ENCODE data around the gene CHGA.

CHGA gene

GRCh38 chr14:92929689-92930608 is 7.0 kb downstream of the CHGA start:
- no peak for DNase-seq (ENCODE audit: low read depth, low spot score)

- no peak for DNase-seq (ENCODE audit: low read depth, low spot score)
Measured at GRCh38 chr14:92930737-92931602, 8.0 kb downstream of the CHGA start.

DNA sequence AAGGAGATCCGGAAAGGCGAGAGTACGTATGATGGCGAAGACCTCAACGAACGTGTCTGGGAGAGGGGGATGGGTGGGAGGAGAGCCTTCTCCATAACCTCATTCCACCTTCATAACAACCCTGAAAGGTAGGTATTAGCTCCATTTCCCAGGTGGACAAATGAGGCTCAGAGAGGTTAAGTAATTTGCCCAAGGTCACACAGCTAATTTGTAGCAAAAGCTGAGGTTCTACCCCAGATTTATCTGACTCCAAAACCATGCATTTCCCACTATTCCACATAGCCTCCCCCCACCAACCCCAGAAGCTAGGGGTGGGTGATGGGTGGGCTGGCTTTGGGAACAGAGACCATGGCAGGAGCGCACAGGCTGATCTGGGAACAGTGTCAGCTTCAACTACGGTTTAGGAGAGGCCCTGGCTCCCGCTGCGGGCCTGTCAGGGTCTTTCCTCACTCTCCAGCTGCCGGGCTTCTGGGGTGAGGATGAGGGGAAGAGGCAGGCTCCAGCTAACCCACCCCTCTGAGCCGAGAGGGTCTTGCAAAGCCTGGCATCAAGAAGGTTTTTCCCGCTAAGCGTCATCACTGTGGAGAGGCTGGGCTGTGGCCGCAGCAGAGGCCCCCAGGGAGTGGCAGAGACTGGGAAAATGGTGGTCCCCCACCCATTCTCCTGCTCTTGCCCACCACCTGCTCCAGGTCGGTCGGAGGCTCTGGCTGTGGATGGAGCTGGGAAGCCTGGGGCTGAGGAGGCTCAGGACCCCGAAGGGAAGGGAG is 8.9 kb downstream of the CHGA start:
- DNase-seq (ENCODE audit: low read depth, low spot score), result no peak

- DNase-seq (ENCODE audit: low read depth, low spot score), result no peak
Measured at GRCh38 chr14:92932448-92933395, 9.8 kb downstream of the CHGA start.

DNA sequence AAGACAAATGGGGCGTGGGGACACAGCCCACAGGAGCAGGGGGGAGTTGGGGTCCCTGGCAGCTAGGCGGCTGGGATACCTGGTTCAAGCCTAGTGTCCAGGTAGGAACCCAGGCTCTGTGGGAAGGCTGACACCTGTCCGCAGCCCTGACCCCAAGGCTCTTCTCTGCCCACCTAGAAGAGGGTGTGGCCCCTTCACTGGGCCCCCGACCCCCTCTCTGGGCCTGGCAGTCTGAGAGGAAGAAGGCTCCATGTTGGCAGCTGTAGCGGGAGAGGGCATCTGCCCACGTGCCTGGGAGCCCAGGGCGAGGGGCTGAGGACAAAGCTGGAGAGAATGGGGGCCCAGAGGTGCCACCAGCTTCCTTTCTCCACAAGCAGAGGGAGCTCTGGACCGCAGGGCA is 10.5 kb downstream of the CHGA start:
- DNase-seq (ENCODE audit: low read depth, low spot score), result no peak

- no peak for DNase-seq (ENCODE audit: low read depth, low spot score)
Measured at GRCh38 chr14:92934196-92935085, 11.5 kb downstream of the CHGA start.

- no peak for DNase-seq (ENCODE audit: low read depth, low spot score)
Measured at GRCh38 chr14:92935446-92935845, 12.5 kb downstream of the CHGA start.

- no peak for DNase-seq (ENCODE audit: low read depth, low spot score)
Measured at GRCh38 chr14:92936085-92936484, 13.1 kb downstream of the CHGA start.

DNA sequence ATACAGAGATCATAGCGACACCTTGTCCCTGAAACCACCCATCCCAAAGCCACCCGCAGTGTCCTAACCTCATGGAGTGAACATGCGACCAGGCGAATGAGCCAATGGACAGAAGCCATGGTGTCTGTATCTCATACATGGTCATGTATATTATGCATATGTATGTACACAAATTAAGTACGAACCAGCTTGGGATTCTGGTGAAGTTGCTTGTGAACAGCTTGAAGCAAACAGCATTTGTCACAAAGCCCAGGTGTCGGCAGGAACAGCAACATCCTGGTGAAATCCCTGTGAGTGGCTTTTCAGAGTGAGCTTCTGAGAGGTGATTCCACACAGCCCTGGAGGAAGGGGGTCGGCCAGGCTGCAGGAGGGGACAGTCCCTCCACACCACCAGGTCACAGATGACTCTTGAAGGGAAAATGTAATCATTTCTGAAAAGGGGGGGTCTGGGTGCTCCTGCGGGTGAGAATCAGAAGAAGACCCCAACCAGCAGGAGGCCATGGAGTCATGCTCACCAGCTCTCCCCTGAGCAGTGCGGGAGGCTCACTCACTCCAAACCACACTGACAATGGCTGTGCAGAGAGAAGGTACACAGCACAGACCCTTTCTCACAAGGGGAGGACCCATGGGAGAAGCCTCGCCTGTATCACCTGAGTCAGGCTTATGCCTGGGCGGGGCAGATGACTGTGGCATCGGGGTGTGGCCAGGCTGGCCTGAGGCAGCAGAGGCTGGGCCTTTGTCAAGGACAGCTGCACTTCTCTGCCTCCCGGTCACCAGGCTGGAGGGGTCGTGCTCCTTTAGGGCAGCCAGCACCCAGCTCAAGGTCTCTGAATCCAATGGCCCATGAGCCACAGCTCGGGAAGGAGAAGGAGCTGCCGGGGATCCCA is 14.3 kb downstream of the CHGA start:
- DNase-seq (ENCODE audit: low read depth, low spot score), result no peak

DNA sequence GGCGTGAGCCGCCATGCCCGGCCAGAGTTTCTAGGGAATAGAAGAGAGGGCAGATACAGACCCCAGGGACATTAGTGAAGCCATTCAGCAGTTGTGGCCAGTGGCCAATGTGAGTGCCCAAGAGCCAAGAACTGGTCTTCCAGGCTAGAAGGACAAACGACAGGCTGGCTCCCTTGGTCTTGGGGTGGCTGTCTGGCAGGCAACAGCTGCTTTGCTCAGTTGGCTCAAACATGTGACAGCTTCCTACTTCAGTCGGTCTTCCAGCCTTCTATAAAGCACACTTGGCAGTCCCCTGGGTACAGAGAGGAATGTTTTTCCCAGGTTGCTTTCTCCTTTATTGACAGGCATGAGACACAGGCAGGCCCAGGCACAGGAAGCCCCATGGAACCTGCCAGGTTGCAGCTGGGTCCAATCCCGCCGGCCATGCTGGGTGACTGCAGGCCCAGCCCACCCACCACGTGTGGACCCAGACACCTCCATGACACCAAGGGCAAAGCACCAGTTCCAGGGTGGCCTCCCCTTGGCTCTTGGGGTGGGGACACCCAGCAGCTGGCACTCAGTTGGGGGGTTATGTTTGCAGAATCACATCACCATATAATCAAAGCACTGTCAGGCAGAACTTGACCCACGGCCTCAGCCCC is 15.4 kb downstream of the CHGA start:
- DNase-seq (ENCODE audit: low read depth, low spot score), result no peak

DNA sequence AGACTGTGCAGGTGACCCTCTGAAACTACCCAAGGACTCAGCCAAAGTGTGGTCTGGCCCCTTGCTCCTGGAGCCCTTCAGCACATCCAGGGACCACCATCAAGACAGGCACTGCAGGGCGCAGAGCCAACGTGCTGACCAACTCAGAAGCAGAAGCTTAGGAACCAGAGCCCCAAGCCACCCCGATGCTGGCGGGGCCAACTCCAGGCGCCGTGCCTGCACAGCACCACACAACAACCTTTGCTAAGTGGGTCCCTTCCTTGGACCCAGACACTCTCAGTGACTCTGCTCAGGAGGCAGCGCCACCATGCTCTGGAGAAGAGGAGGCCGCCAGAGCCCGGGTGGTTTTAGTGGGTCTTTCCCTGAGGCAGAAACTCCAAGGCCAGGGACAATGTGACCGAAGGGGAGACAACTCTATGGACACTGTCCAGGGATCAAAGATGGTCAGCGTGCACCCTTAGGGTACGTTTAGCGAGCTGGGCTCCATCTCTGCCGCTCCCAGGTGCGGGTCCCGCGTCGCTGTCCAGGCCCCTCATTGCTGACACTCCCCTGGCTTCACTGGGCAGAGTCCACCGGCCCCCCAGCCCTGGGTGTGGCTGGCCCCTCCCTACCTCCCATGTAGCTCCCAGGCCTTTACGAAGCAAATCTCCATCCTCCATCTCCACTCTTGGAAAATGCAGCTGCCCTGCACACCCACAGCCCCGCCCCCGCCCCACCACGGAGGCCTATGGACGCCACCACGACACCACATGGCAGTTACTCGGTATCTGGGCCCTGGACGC is 16.1 kb downstream of the CHGA start:
- DNase-seq (ENCODE audit: low read depth, low spot score), result no peak

GRCh38 chr14:92939699-92940098 is 16.7 kb downstream of the CHGA start:
- no peak for DNase-seq (ENCODE audit: low read depth, low spot score)

- DNase-seq (ENCODE audit: low read depth, low spot score), result no peak
Measured at GRCh38 chr14:92940543-92940942, 17.6 kb downstream of the CHGA start.

GRCh38 chr14:92941531-92941930 is 18.6 kb downstream of the CHGA start:
- DNase-seq (ENCODE audit: low read depth, low spot score), result no peak

- DNase-seq (ENCODE audit: low read depth, low spot score), result no peak
Measured at GRCh38 chr14:92942136-92942535, 19.2 kb downstream of the CHGA start.

- DNase-seq (ENCODE audit: low read depth, low spot score), result no peak
Measured at GRCh38 chr14:92942576-92942975, 19.6 kb downstream of the CHGA start.

- no peak for DNase-seq (ENCODE audit: low read depth, low spot score)
Measured at GRCh38 chr14:92942976-92943710, 20.2 kb downstream of the CHGA start.
